Transverse colon (tissue), 4 donors: Measurements from ENCODE around the gene PASK. TPM values are rescaled to one million over a fixed set of nuclear protein-coding genes. Genes with fewer than 3 reads are reported as not detected.

Experiments used
- DNase-seq: peaks from one replicate; pipeline ENCODE4 v3.0.0-alpha.2; 2019
- H3K27ac ChIP-seq, 4 donors: fragments of 200-600 bp; sonication (generic); 2 replicates each; pipeline ENCODE4 v1.5.1; 2016 to 2018; ENCODE audit warnings: inconsistent platforms in 4 of 4
- H3K27me3 ChIP-seq: fragments of 200-600 bp; sonication (generic); 2 replicates; pipeline ENCODE4 v1.5.1; 2017; ENCODE audit warnings: inconsistent platforms
- H3K36me3 ChIP-seq, 4 donors: fragments of 200-600 bp; sonication (generic); 2 replicates each; pipeline ENCODE4 v1.5.1; 2017 to 2019; ENCODE audit warnings: inconsistent platforms in 4 of 4
- H3K4me1 ChIP-seq, 4 donors: fragments of 200-600 bp; sonication (generic); 2 replicates each; pipeline ENCODE4 v1.5.1; 2017 to 2020; ENCODE audit warnings: inconsistent platforms in 4 of 4
- H3K4me3 ChIP-seq, 4 donors: fragments of 200-600 bp; sonication (generic); 1 replicate in 1 of 4; 2 replicates in 3 of 4; pipeline versions ENCODE4 v1.5.1 to v1.6.1; 2017 to 2019; ENCODE audit warnings: inconsistent platforms in 4 of 4
- H3K9me3 ChIP-seq, 2 donors: fragments of 200-600 bp; sonication (generic); 2 replicates each; pipeline ENCODE4 v1.5.1; 2017 to 2019; ENCODE audit warnings: inconsistent platforms in 2 of 2
- CTCF ChIP-seq, 5 experiments: fragments of 200-600 bp in 3 of 5; fragments of 450-650 bp in 2 of 5; sonication (generic) in 3 of 5; IDR thresholded peaks; 1 replicate in 2 of 5; 2 replicates in 3 of 5; pipeline ENCODE4 v1.5.1; 2016 to 2017; ENCODE audit warnings: antibody characterized with exemption in 5 of 5, inconsistent platforms in 3 of 5, mild to moderate bottlenecking in 2 of 5, moderate library complexity in 1 of 5
- EP300 ChIP-seq: sonication (generic); formaldehyde crosslinking; IDR thresholded peaks from one replicate; pipeline ENCODE4 v1.6.1; 2017; ENCODE audit warnings: antibody characterized with exemption, low read depth
- POLR2A ChIP-seq: fragments of 450-650 bp; IDR thresholded peaks from one replicate; pipeline ENCODE4 v1.6.1; 2016; ENCODE audit warnings: antibody characterized with exemption, mild to moderate bottlenecking, moderate library complexity
- POLR2AphosphoS5 ChIP-seq, 3 donors: sonication (generic); formaldehyde crosslinking; IDR thresholded peaks; one replicate each; pipeline ENCODE4 v1.6.1; 2016; ENCODE audit warnings: antibody characterized with exemption in 3 of 3
- WGBS, 2 donors: methylation state at CpG; one replicate each; pipeline ENCODE4 v1.1.5; 2018; ENCODE audit warnings: low coverage in 1 of 2; 5-methylcytosine and 5-hydroxymethylcytosine counted together
- in situ Hi-C, 4 donors: fragments of 200-750 bp; cut with MboI; loops; one replicate each; pipeline versions ENCODE4 v1.15.0 to v1.15.1; 2017; ENCODE audit warnings: low sequenced_read_pairs in 3 of 4, low pct_ligation_motif_present in 1 of 4, low pct_unique_long_range_greater_than_20kb in 1 of 4
- intact Hi-C: fragments of 100-400 bp; cut with DNase I; formaldehyde crosslinking; loops from one replicate; pipeline ENCODE4 v1.15.1; 2023; ENCODE audit warnings: low total_unique reads
- total RNA-seq, 4 donors: library from RNA; depleted of rRNA; stranded (reverse); fragments of >200 nt; gene quantifications; one replicate each; pipeline ENCODE4 v1.1.0, GENCODE V29; 2016

PASK gene
- total RNA-seq, 4 donors from 2014 or later: 7.0 to 35.2 (median 19.1) TPM

- no peaks in the 10 kb centered on the region for H3K27me3 ChIP-seq
- no peak overlapping the region for H3K27ac ChIP-seq
- no peak overlapping the region for H3K4me3 ChIP-seq
- H3K4me1 ChIP-seq: no peaks in the 10 kb centered on the region
- TF ChIP-seq POLR2AphosphoS5 (IDR thresholded peaks at IDR 0.05) (no peak), POLR2A (no peak), CTCF (IDR thresholded peaks at IDR 0.05) (no peak), EP300 (no peak)
- 92 to 100% methylated on average over 2 to 11 of the region's 11 CpGs for WGBS, 2 donors
- H3K9me3 ChIP-seq: no peaks in the 10 kb centered on the region
- intact Hi-C loops (no loop called here), in situ Hi-C loops (no loop called here)
- no peak for DNase-seq
- H3K36me3 ChIP-seq: no peaks in the 10 kb centered on the region
Measured at GRCh38 chr2:241114836-241115235, 34.4 kb downstream of the PASK start.

GRCh38 chr2:241112592-241112991 lies 36.7 kb downstream of the PASK start:
- Histone ChIP-seq H3K36me3 (no peaks in the 10 kb centered on the region), H3K4me3 (no peak overlapping the region), H3K27me3 (no peaks in the 10 kb centered on the region), H3K9me3 (no peaks in the 10 kb centered on the region), H3K27ac (no peak overlapping the region), H3K4me1 (no peaks in the 10 kb centered on the region)
- in situ Hi-C loops: no loop called here
- intact Hi-C loops: no loop called here
- no peak for TF ChIP-seq POLR2A
- no peak for TF ChIP-seq POLR2AphosphoS5 (IDR thresholded peaks at IDR 0.05)
- TF ChIP-seq EP300: no peak
- no peak for TF ChIP-seq CTCF (IDR thresholded peaks at IDR 0.05)
- no peak for DNase-seq
- 53 to 70% methylated on average over 3 to 8 of the region's 8 CpGs for WGBS, 2 donors

GRCh38 chr2:241112046-241112445 lies 37.2 kb downstream of the PASK start:
- in situ Hi-C loops (no loop called here), intact Hi-C loops (no loop called here)
- Histone ChIP-seq H3K4me3 (no peak overlapping the region), H3K9me3 (no peaks in the 10 kb centered on the region), H3K36me3 (no peaks in the 10 kb centered on the region), H3K27me3 (no peaks in the 10 kb centered on the region), H3K27ac (no peak overlapping the region), H3K4me1 (no peaks in the 10 kb centered on the region)
- 92% methylated on average over 13 to 17 of the region's 17 CpGs for WGBS, 2 donors
- no peak for DNase-seq
- TF ChIP-seq POLR2AphosphoS5 (IDR thresholded peaks at IDR 0.05) (no peak), CTCF (IDR thresholded peaks at IDR 0.05) (no peak), POLR2A (no peak)

GRCh38 chr2:241111440-241111805 lies 37.8 kb downstream of the PASK start:
- H3K27me3 ChIP-seq: no peaks in the 10 kb centered on the region
- no peak overlapping the region for H3K27ac ChIP-seq
- in situ Hi-C loops (no loop called here), intact Hi-C loops (no loop called here)
- no peaks in the 10 kb centered on the region for H3K36me3 ChIP-seq
- 67 to 80% methylated on average over 1 to 9 of the region's 9 CpGs for WGBS, 2 donors
- no peaks in the 10 kb centered on the region for H3K9me3 ChIP-seq
- no peak for DNase-seq
- H3K4me3 ChIP-seq: no peak overlapping the region
- no peaks in the 10 kb centered on the region for H3K4me1 ChIP-seq
- TF ChIP-seq POLR2A (no peak), POLR2AphosphoS5 (IDR thresholded peaks at IDR 0.05) (no peak)
